ENCODE data around the gene OBP2B. TPM values are rescaled to one million over a fixed set of nuclear protein-coding genes. Genes with fewer than 3 reads are reported as not detected.

Gene OBP2B
- polyA plus RNA-seq, 3 donors, result not detected

GRCh38 chr9:133203506-133204075 is 5.5 kb downstream of the OBP2B start:
- Histone ChIP-seq H3K4me3 (replicated peaks in 1 of 3; ENCODE audit: low read depth in 2 of 3, low read length in 3 of 3) (no peak overlapping the region), H3K4me2 (replicated peaks; ENCODE audit: extremely low read depth, low read length, poor library complexity, severe bottlenecking) (no peak overlapping the region), H4K20me1 (ENCODE audit: insufficient read depth, low read length) (no peaks in the 10 kb centered on the region), H2AFZ (ENCODE audit: insufficient read depth, low read depth, low read length, poor library complexity, severe bottlenecking) (no peak overlapping the region), H3K27ac (ENCODE audit: low read depth in 1 of 2, low read length in 2 of 2) (no peak overlapping the region), H3K9ac (ENCODE audit: insufficient read depth, low read length, poor library complexity, severe bottlenecking) (no peak overlapping the region), H3K36me3 (replicated peaks in 1 of 2; ENCODE audit: control insufficient read depth in 1 of 2, insufficient read depth in 2 of 2, low read length in 2 of 2) (no peaks in the 10 kb centered on the region), H3K9me3 (replicated peaks in 1 of 2; ENCODE audit: control insufficient read depth in 1 of 2, insufficient read depth in 1 of 2, low read length in 2 of 2) (no peaks in the 10 kb centered on the region), H3K27me3 (ENCODE audit: control insufficient read depth in 2 of 2, insufficient read depth in 2 of 2, low read length in 2 of 2) (no peaks in the 10 kb centered on the region), H3K79me2 (ENCODE audit: insufficient read depth, low read length) (no peaks in the 10 kb centered on the region), H3K4me1 (ENCODE audit: control insufficient read depth in 1 of 2, insufficient read depth in 2 of 2, low read length in 2 of 2) (no peaks in the 10 kb centered on the region)
- 83% methylated on average over 8 of the region's 10 CpGs for WGBS (ENCODE audit: insufficient coverage)
- Mint-ChIP-seq H3K4me1 (peaks cover 10% of the 10 kb centered on the region), H3K27ac (no peak overlapping the region), H3K27me3 (ENCODE audit: low read depth in 3 of 3) (peaks cover 11 to 19% (median 15%) of the 10 kb centered on the region in 3 donors), H3K36me3 (no peaks in the 10 kb centered on the region), H3K4me3 (no peak overlapping the region), H3K9me3 (peaks cover 0 to 11% (median 5%) of the 10 kb centered on the region in 7 donors)
- intact Hi-C loops (cut with micrococcal nuclease), result no loop called here
- DNase-seq, result no peak
- no peak for TF ChIP-seq CTCF (IDR thresholded peaks at IDR 0.05)

- H2AFZ ChIP-seq (ENCODE audit: insufficient read depth, low read depth, low read length, poor library complexity, severe bottlenecking), result no peak overlapping the region
- no peak overlapping the region for H3K27ac ChIP-seq (ENCODE audit: low read depth in 1 of 2, low read length in 2 of 2)
- no peaks in the 10 kb centered on the region for H3K4me1 ChIP-seq (ENCODE audit: control insufficient read depth in 1 of 2, insufficient read depth in 2 of 2, low read length in 2 of 2)
- H3K27me3 ChIP-seq (ENCODE audit: control insufficient read depth in 2 of 2, insufficient read depth in 2 of 2, low read length in 2 of 2), result no peaks in the 10 kb centered on the region
- DNase-seq, result no peak
- no peak overlapping the region for H3K4me2 ChIP-seq (replicated peaks; ENCODE audit: extremely low read depth, low read length, poor library complexity, severe bottlenecking)
- intact Hi-C loops (cut with micrococcal nuclease), result no loop called here
- Mint-ChIP-seq H3K9me3 (peaks cover 0 to 11% (median 5%) of the 10 kb centered on the region in 7 donors), H3K27me3 (ENCODE audit: low read depth in 3 of 3) (peaks cover 11 to 19% (median 15%) of the 10 kb centered on the region in 3 donors), H3K4me1 (peaks cover 10% of the 10 kb centered on the region), H3K4me3 (no peak overlapping the region), H3K27ac (no peak overlapping the region), H3K36me3 (no peaks in the 10 kb centered on the region)
- H3K4me3 ChIP-seq (replicated peaks in 1 of 3; ENCODE audit: low read depth in 2 of 3, low read length in 3 of 3), result no peak overlapping the region
- H4K20me1 ChIP-seq (ENCODE audit: insufficient read depth, low read length), result no peaks in the 10 kb centered on the region
- no peak for TF ChIP-seq CTCF (IDR thresholded peaks at IDR 0.05)
- no peak overlapping the region for H3K9ac ChIP-seq (ENCODE audit: insufficient read depth, low read length, poor library complexity, severe bottlenecking)
- H3K9me3 ChIP-seq (replicated peaks in 1 of 2; ENCODE audit: control insufficient read depth in 1 of 2, insufficient read depth in 1 of 2, low read length in 2 of 2), result no peaks in the 10 kb centered on the region
- no peaks in the 10 kb centered on the region for H3K36me3 ChIP-seq (replicated peaks in 1 of 2; ENCODE audit: control insufficient read depth in 1 of 2, insufficient read depth in 2 of 2, low read length in 2 of 2)
- H3K79me2 ChIP-seq (ENCODE audit: insufficient read depth, low read length), result no peaks in the 10 kb centered on the region
- WGBS (ENCODE audit: insufficient coverage), result 97% methylated on average over 7 of the region's 14 CpGs
These were observed 6.2 kb downstream of the OBP2B start for GRCh38 chr9:133202688-133203453.
